ENCODE results near the gene PDLIM1. TPM values are rescaled to one million over a fixed set of nuclear protein-coding genes. Genes with fewer than 3 reads are reported as not detected.

Gene PDLIM1
- total RNA-seq, 1 experiment from 2014 or later: 115 TPM

DNA sequence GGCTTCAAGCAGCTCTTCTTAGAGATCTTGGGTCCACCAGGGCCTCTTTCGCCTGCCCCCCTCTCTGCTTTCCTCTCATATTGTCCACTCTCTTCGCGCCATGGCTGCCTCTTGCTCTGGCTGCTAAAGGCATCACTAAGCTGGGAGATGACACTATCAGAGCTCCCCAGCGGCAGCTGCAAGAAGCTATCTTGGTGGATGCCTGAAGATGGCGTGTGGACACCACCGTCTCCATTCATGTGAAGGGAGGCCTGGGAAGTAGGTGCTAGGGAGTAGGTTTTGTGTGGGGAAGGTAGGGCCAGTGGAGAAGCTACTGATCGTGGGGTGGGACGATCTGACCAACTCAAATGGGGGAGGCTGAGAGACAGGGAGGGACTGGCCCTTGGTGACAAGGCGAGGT, 45.9 kb upstream of the PDLIM1 start:
- Mint-ChIP-seq H3K36me3 (ENCODE audit: insufficient read depth in 1 of 3, low read depth in 3 of 3) (peaks cover 4 to 13% (median 6%) of the 10 kb centered on the region in 3 experiments; a peak in 6 of 7 replicates), H3K27ac (peak overlapping the region in 2 of 3 experiments; percentile 71 to 79; a peak in 3 of 7 replicates), H3K4me3 (no peak overlapping the region), H3K27me3 (ENCODE audit: low read depth) (0 out of 2 replicates have a peak, but pooled peaks cover 2% of the 10 kb centered on the region), H3K4me1 (peaks cover 26 to 30% of the 10 kb centered on the region in 2 experiments), H3K9me3 (no peaks in the 10 kb centered on the region)
- H3K4me1 ChIP-seq (ENCODE audit: insufficient read depth, low read length): no peaks in the 10 kb centered on the region
- no peak for DNase-seq
- H2BK120ac ChIP-seq (ENCODE audit: low read depth, low read length, poor library complexity, severe bottlenecking): no peak overlapping the region
- no peak overlapping the region for H3K14ac ChIP-seq (ENCODE audit: insufficient read depth, low read length)
- no peak overlapping the region for H3K4ac ChIP-seq (ENCODE audit: low read depth, low read length)
- no peaks in the 10 kb centered on the region for H3K27me3 ChIP-seq (ENCODE audit: insufficient read depth, low read length)
- no peaks in the 10 kb centered on the region for H3K79me1 ChIP-seq (ENCODE audit: insufficient read depth, low read depth, low read length, poor library complexity, severe bottlenecking)
- H3K4me2 ChIP-seq (ENCODE audit: insufficient read depth, insufficient read length, low read length): no peak overlapping the region
- H4K5ac ChIP-seq (ENCODE audit: insufficient read length, low read depth, low read length): no peak overlapping the region
- H3K9me3 ChIP-seq (ENCODE audit: control insufficient read depth, low read depth, low read length): no peaks in the 10 kb centered on the region
- H3T11ph ChIP-seq (ENCODE audit: low read length): no peak overlapping the region
- H3K9ac ChIP-seq (ENCODE audit: extremely low read depth, insufficient read length, low read length): no peak overlapping the region
- WGBS (ENCODE audit: extremely low coverage, insufficient read length, low lambda C conversion rate): no CpG with 5 or more reads among the region's 9 CpGs
- H3K23ac ChIP-seq (ENCODE audit: insufficient read length, low read depth, low read length): no peak overlapping the region
- TF ChIP-seq, protein P1, sequence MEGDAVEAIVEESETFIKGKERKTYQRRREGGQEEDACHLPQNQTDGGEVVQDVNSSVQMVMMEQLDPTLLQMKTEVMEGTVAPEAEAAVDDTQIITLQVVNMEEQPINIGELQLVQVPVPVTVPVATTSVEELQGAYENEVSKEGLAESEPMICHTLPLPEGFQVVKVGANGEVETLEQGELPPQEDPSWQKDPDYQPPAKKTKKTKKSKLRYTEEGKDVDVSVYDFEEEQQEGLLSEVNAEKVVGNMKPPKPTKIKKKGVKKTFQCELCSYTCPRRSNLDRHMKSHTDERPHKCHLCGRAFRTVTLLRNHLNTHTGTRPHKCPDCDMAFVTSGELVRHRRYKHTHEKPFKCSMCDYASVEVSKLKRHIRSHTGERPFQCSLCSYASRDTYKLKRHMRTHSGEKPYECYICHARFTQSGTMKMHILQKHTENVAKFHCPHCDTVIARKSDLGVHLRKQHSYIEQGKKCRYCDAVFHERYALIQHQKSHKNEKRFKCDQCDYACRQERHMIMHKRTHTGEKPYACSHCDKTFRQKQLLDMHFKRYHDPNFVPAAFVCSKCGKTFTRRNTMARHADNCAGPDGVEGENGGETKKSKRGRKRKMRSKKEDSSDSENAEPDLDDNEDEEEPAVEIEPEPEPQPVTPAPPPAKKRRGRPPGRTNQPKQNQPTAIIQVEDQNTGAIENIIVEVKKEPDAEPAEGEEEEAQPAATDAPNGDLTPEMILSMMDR (conservative IDR thresholded peaks at IDR 0.05): peak; percentile 23; the same call in 2 of the 3 replicates
- no peak overlapping the region for H2AK5ac ChIP-seq (ENCODE audit: insufficient read length, low read length)
- H3K18ac ChIP-seq (ENCODE audit: insufficient read length, low read depth, low read length): no peak overlapping the region
- H3K79me2 ChIP-seq (ENCODE audit: insufficient read depth, low read length): no peaks in the 10 kb centered on the region
- H4K20me1 ChIP-seq (ENCODE audit: control insufficient read depth, insufficient read depth, insufficient read length): no peaks in the 10 kb centered on the region
- H2BK20ac ChIP-seq (ENCODE audit: low read depth, low read length, poor library complexity, severe bottlenecking): no peak overlapping the region
- H3K23me2 ChIP-seq (ENCODE audit: insufficient read length, low read depth, low read length, poor library complexity, severe bottlenecking): no peaks in the 10 kb centered on the region
- H2AFZ ChIP-seq (ENCODE audit: low read length): no peak overlapping the region
- no peak overlapping the region for H4K91ac ChIP-seq (ENCODE audit: insufficient read length, low read depth, low read length)
- H2BK15ac ChIP-seq (ENCODE audit: low read depth, low read length): no peak overlapping the region
- no peak overlapping the region for H4K8ac ChIP-seq (replicated peaks; ENCODE audit: insufficient read length, low read depth, low read length)
- H2BK12ac ChIP-seq (ENCODE audit: insufficient read length, low read depth, low read length): no peak overlapping the region
- no peak overlapping the region for H2BK5ac ChIP-seq (ENCODE audit: insufficient read length, low read length)
- no peak overlapping the region for H3K56ac ChIP-seq (ENCODE audit: insufficient read length, low read depth, low read length)
- H3K27ac ChIP-seq (ENCODE audit: insufficient read length, low read depth, low read length): no peak overlapping the region
